GM19193 (cell line): ENCODE data around the gene PAWR.

Experiments
- POLR2A ChIP-seq: IDR thresholded peaks from 4 replicates; pipeline ENCODE4 v1.6.1; 2011; ENCODE audit not compliant: insufficient read depth, insufficient read length; ENCODE audit errors: extremely low read depth

PAWR gene

DNA sequence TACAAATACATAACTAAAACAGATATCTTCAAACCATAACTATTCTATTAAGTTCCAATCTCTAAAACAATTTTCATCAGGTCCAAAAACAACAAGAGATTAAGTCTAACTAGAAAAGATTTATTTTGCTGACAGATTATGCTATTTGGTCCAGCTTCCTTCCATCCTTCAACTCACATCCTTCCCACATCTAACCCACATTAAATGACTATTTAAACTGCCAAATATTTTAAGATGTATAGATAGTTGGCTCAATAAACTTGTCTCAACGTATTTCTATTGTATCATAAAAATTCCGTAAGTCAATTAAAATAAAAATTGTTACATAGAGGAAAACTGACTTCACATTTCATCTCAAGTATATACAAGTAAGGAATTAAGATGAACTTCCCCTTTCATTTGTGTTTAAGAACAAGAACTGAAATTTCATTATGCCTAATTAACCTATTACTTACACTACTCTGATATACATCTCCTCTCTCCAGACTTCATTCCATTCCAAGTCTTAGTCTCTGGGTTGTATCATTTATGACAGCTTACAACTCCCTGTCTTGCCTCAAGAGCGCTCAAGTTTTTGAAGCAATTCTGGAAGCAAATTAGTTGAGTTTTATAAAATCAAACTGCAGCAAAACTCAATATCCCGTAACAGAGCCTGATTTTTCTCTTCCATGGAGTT lies 25.4 kb downstream of the PAWR start:
- no peak for TF ChIP-seq POLR2A

- TF ChIP-seq POLR2A = no peak
Measured at GRCh38 chr12:79664518-79664917, 26.2 kb downstream of the PAWR start.

DNA sequence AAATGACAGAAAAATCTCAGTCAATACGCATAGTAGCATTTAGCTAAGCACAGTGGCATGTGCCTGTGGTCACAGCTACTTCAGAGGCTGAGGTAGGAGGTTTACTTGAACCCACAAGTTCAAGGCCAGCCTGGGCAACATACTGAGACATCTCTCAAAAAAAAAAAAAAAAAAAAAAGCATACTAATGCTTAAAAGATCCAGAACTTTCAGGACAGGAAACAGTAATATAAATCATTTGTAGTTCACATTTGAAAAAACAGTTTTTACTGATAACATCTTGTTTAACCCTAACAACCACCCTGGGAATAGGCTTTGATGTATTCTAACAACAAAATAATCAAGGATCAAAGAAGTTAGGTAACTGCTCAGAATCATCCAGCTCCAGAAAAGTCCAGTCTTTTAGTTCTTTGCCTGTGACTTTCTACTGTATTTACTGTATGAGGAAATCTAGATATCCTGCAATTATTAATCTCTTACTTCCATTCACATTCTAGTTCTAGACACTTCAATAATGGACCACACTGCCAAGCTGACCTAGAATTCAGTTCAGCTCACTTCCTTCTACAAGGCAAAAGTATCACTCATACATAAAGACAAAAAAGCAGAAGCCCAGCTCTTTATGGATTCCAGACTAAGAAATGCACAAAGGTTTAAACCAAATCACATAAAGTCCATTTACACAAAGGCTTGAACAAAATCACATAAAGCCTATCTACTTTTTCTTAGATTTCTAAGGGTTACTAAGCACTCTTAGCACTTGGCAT lies 28.5 kb downstream of the PAWR start:
- no peak for TF ChIP-seq POLR2A

GRCh38 chr12:79661629-79662028 lies 29.1 kb downstream of the PAWR start:
- no peak for TF ChIP-seq POLR2A

DNA sequence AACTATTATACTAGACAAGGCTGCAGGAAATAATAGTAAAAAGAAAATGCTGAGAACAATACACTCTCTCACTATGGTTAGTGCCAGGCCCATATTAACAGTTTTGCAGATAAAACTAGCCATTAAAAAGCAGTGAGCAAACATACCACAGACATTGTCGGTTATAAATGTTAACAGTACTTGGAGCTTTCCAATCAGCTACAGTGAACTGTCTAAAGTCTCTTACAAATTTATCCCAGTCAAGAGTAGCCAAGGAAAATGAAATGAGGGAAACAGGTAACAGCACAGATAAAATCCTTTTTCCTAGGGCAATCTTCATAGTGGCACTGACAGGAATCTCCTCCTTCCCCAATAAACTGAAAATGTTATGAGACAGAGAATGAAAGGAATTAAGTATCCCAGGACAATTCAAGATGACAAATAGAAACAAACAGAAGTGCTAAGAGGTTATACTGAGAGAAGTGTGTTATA lies 30.8 kb downstream of the PAWR start:
- no peak for TF ChIP-seq POLR2A

DNA sequence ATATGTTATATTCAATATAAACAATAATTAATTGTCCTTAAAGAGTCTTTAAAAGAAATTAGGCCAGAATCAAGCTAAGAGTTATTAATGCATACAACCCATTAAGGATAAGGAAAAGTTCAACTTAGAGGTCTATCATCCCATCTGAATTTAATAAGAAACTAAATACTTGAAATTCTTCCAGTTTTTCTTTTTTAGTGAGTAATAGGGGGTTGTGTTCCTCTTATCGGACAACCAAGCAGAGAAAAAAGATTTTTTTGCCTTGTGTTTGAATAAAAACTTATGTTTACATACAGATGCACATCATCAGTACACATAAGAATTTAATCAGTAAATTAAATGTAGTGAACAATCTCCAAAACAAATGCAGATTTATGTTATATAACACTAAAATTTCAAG lies 32.5 kb downstream of the PAWR start:
- TF ChIP-seq POLR2A = no peak

DNA sequence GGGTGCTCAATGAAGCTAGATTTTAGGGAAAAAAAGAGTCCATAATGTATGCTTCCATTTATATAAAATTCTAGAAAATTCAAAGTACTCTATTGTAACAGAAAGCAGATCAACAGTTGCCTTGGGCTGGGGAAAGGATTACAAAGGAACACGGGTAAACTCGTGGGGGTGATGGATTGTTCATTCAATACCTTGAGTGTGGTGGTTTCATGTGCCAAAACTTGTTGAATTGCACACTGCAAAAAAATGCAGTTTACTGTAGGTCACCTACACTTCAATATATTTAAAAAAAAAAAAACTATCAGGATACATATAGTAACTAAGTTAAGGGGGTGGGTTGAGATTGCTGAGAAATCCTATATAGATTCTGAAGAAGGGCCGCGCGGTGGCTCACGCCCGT lies 33.6 kb downstream of the PAWR start:
- no peak for TF ChIP-seq POLR2A

DNA sequence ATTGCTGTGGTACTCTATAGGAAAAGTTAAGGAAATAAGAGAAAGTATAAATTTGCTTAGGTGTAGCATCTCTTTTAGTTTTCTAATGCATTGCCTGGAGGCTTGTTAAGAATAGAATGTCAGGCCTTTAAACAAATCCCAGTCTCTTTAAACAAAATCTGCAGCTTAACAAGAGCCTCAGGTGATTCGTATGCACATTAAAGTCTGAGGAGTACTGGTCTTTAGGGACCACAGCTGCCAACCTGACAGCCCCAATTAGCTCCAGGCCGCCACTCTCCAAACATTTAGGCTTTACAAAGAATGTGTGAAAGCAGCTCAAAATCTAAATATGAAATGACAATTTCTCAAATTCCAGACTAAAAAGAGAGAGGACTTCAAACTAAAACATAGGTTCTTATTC lies 35.7 kb downstream of the PAWR start:
- no peak for TF ChIP-seq POLR2A

DNA sequence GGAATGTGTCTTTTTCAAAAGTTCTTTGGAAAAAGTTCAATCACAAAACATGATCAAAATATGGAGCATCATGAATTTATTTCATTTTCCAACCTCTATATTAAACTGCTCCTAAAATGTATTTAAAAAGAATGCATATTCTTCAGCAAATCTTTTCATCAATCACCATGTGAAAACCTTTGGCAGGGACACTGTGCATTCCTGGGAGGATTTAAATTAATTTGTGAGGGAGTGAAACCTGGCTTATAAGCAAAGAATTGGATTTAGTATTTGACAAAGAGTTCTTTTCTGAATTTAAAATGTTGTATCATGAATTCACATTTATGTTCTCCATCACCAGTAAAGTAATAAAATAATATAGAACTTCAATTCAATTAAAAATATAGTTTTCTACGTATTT lies 38.2 kb downstream of the PAWR start:
- TF ChIP-seq POLR2A = no peak

GRCh38 chr12:79650440-79650839 lies 40.3 kb downstream of the PAWR start:
- no peak for TF ChIP-seq POLR2A

DNA sequence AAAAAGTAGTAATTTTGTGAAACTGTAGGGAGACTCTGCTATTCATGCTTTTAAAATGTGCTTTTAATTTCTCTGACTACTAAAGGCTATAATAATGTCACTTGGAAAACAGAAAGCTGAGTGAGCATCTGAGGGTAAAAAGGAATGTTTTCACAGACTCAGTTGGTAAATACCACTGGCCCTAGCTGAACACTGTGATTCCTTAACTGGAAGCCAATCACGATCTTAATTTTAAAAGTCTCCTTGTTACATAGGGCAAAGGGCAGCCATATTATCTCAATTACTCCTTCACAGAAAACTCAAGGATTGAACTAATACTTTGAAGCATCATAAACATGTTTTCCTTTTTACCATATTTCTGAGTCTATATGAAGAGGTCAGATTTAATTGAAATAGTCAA lies 41.9 kb downstream of the PAWR start:
- no peak for TF ChIP-seq POLR2A

GRCh38 chr12:79645235-79645630 lies 45.5 kb downstream of the PAWR start:
- TF ChIP-seq POLR2A = no peak

- TF ChIP-seq POLR2A = no peak
Measured at GRCh38 chr12:79644274-79645234, 46.2 kb downstream of the PAWR start.

DNA sequence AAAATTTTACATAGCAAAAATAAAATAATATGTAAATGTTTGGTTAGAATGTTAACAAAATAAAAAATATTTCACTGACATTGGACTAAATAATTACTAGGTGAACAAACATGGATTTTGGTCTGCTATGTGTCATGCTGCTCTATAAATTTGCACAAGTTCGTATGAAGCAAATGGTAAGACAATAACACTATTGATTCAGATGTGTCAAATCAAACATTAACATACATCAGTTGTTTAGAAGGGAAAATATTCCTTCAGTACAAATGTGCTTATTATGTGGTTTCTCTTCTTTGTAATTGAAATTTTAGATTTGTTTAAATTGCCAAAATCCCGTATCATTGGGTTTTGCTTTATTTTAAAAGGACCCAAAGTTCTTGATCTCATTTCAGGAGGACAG lies 46.9 kb downstream of the PAWR start:
- TF ChIP-seq POLR2A = no peak

DNA sequence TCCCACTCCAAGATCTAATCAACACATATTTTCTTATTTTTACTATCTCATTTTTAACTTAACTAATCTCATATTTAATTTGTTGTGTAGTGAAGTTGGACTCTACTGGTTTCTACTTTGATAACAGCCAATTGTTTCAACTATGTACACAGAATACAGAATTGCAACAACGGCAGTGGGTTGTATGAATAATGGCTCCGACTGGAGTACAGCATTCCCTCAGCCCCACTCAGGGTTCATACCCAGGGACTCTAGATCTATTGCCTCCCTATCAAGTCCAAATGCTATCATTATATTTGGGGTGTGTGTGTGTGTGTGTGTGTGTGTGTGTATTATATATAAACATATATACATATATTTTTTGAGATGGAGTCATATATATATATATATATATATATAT lies 52.3 kb downstream of the PAWR start:
- TF ChIP-seq POLR2A = no peak
